ENCODE results near the gene TLE6. TPM values are rescaled to one million over a fixed set of nuclear protein-coding genes. Genes with fewer than 3 reads are reported as not detected.

The TLE6 gene
- total and polyA plus RNA-seq, 2 of the 8 experiments (the other 6 are each of a cell fraction or from before 2014, with no cell fraction given): 2.5 to 2.9 TPM

- H2AK5ac ChIP-seq (ENCODE audit: low read depth, low read length): no peak overlapping the region
- DNase-seq (ENCODE audit: low read depth in 1 of 2, low spot score in 2 of 2) (no peak), FAIRE-seq (no peak)
- CTCF ChIA-PET (ENCODE audit: partially characterized antibody): interaction anchor here (0.5 to 1.8 kb wide), 4 partner anchors 12 to 330 kb away, joined by 3 to 4 read pairs (median 3); no protein-coding TSS in a partner anchor
- H3K56ac ChIP-seq (replicated peaks; ENCODE audit: insufficient read length, low read depth, low read length): no peak overlapping the region
- H3K4me3 ChIP-seq (ENCODE audit: extremely low read depth in 1 of 4, insufficient read depth in 2 of 4, low read depth in 3 of 4, low read length in 4 of 4): no peak overlapping the region
- peak overlapping the region; percentile 56 for H4K91ac ChIP-seq (replicated peaks; ENCODE audit: insufficient read length, low read length)
- no peak overlapping the region for H3K14ac ChIP-seq (ENCODE audit: insufficient read length)
- no peak overlapping the region for H3K23ac ChIP-seq (ENCODE audit: insufficient read length)
- no peak overlapping the region for H3K4me2 ChIP-seq (ENCODE audit: insufficient read depth in 1 of 2, low read depth in 2 of 2, low read length in 2 of 2)
- no peak overlapping the region for H3K27ac ChIP-seq (ENCODE audit: low read depth, low read length)
- no peaks in the 10 kb centered on the region for H3K79me2 ChIP-seq (ENCODE audit: control insufficient read depth in 1 of 2, insufficient read depth in 2 of 2, low read length in 2 of 2)
- no peak overlapping the region for H2BK120ac ChIP-seq (replicated peaks; ENCODE audit: low read depth, low read length)
- no peak overlapping the region for H2BK5ac ChIP-seq (ENCODE audit: low read depth, low read length)
- peaks cover 3 to 19% (median 11%) of the 10 kb centered on the region in 4 experiments for H3K4me1 ChIP-seq (replicated peaks in 1 of 4; ENCODE audit: control insufficient read depth in 3 of 4, insufficient read depth in 4 of 4, low read length in 3 of 4)
- no peak overlapping the region for H2BK12ac ChIP-seq (ENCODE audit: low read depth, low read length)
- peaks cover 2% of the 10 kb centered on the region; the same call in 1 of the 2 replicates for H3K23me2 ChIP-seq (ENCODE audit: low read depth, low read length)
- H3K18ac ChIP-seq (ENCODE audit: extremely low read depth, low read length): no peak overlapping the region
- H2AFZ ChIP-seq (ENCODE audit: low read length): no peak overlapping the region
- H2BK15ac ChIP-seq (ENCODE audit: low read length): no peak overlapping the region
- no peak overlapping the region for H4K5ac ChIP-seq (ENCODE audit: insufficient read length, low read depth, low read length)
- H4K8ac ChIP-seq (ENCODE audit: extremely low read depth, insufficient read depth, low read length): no peak overlapping the region
- no peak overlapping the region for H2BK20ac ChIP-seq (ENCODE audit: low read length)
- H4K20me1 ChIP-seq (replicated peaks in 1 of 2; ENCODE audit: control insufficient read depth in 1 of 2, insufficient read depth in 2 of 2, low read length in 2 of 2): no peaks in the 10 kb centered on the region
- 86% methylated on average over 15 of the region's 15 CpGs; no CpG with 5 or more reads in 1 of the 2 experiments for WGBS, 2 experiments (ENCODE audit: extremely low coverage in 1 of 2, insufficient coverage in 1 of 2, insufficient read length in 1 of 2, insufficient replicate concordance in 2 of 2, low coverage in 1 of 2, low lambda C conversion rate in 2 of 2, missing lambda C conversion rate in 1 of 2)
- H3K36me3 ChIP-seq (ENCODE audit: control insufficient read depth in 2 of 4, insufficient read depth in 4 of 4, low read length in 3 of 4): no peaks in the 10 kb centered on the region
- no peaks in the 10 kb centered on the region for H3K9me3 ChIP-seq (ENCODE audit: insufficient read depth in 2 of 2, low read depth in 1 of 2, low read length in 1 of 2)
- H3K79me1 ChIP-seq (ENCODE audit: low read depth, low read length): no peaks in the 10 kb centered on the region
- no peak for TF ChIP-seq YY1 (IDR thresholded peaks at IDR 0.05; ENCODE audit: low read depth, low read length)
- no peak for TF ChIP-seq TEAD4 (IDR thresholded peaks at IDR 0.05; ENCODE audit: low read depth, low read length)
- TF ChIP-seq FOSL1 (IDR thresholded peaks at IDR 0.05; ENCODE audit: insufficient read depth, low read depth, low read length): no peak
- no peak for TF ChIP-seq ATF3 (IDR thresholded peaks at IDR 0.05; ENCODE audit: insufficient read depth, low read depth, low read length)
- POLR2A ChIA-PET (ENCODE audit: partially characterized antibody): interaction anchor here (1.2 to 1.7 kb wide), 2 partner anchors 13 to 22 kb away, joined by 3 read pairs; partner anchors contain the start of gene TLE6
- no peak overlapping the region for H3K4ac ChIP-seq (replicated peaks; ENCODE audit: insufficient read length, low read depth, low read length)
- H3K27me3 ChIP-seq (replicated peaks in 1 of 4; ENCODE audit: control insufficient read depth in 3 of 4, extremely low read depth in 1 of 4, insufficient read depth in 3 of 4, low read length in 3 of 4): no peaks in the 10 kb centered on the region; a peak in 1 of 7 replicates
- no peak overlapping the region for H3K9ac ChIP-seq (replicated peaks in 1 of 4; ENCODE audit: extremely low read depth in 1 of 4, low read depth in 3 of 4, low read length in 3 of 4)
Measured at GRCh38 chr19:2989236-2989946, 12.0 kb downstream of the TLE6 start.
